GM18867 (cell line): ENCODE measurements around the gene DNAJC18.
"Not testable (repeated sequence)": the region's sequence is repeated elsewhere in the genome, so short reads cannot be mapped to it uniquely, and the experiment has no call there.

Source experiments
- ATAC-seq: cut with Tn5 transposase; IDR thresholded peaks from one replicate; pipeline ENCODE4 v1.9.1; 2021; ENCODE audit warnings: mild to moderate bottlenecking, moderate library complexity; ENCODE audit not compliant: unreplicated experiment

The DNAJC18 gene

DNA sequence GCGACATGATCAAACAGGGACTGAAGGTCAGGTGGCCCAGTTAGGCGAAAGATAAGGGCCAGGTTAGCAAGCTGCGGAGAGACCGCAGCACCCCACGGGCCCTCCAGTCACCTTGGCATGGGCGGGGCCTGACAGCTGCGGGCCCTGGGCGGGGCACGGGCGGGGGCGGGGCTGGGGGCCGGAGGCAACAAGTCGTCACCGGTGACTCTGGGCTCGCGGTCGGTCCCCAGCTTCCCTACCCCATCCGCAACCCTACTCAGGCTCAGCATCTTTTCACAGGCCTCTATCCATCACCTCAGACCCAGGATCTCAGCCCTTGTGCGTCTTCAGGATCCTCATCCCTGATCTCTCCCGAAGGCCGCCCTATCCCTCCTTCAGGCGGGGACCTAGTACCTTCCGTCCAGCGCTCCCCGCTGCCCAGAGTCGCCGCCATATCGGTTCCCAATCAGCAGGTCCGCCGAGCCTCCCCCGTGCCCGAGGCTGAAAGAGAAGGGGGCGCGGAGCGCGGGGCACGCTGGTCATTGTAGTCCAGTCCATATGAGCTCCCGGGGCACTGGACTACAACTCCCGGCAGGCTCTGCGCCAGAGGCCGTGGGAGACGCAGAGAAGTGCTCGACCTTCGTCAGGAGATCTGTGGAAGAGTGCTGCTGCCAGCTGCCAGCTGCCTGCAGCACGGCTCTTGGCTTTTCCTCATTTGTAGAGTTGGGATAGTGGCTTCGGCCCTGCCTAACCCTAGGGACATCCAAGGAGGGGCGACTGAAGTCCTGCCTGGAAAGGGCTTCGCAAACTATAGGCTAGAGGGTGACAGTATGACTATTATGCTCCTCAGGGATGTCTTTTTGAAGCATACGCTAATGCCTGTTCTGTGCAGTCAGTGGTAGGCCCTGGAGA is at the start of gene DNAJC18:
Gene DNAJC18 (minus strand): TSS at position 513 of the 891 bp plus-strand sequence. CDS start 80 bp downstream, at position 433.
- ATAC-seq, result peak; percentile 94

DNA sequence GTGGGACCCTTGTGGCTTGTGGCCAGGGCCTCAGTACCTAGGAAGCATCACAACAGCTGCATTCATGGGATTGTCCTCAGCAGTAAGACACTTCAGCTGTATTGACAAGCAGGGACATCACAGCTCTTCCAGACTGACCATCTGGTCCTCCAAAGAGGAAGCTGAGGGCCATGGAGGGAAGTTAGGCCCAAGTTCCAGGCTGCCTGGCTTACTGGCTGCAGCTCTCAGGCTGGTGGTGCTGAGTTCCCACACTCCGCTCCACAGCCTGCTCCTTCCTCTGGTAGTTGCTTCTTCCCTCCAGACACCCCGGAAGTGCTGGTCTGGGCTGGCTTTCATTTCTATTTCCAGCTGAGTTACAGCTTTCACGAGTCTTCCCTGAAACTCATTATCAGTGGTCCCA is 48.9 kb upstream of the DNAJC18 start:
- no peak for ATAC-seq

DNA sequence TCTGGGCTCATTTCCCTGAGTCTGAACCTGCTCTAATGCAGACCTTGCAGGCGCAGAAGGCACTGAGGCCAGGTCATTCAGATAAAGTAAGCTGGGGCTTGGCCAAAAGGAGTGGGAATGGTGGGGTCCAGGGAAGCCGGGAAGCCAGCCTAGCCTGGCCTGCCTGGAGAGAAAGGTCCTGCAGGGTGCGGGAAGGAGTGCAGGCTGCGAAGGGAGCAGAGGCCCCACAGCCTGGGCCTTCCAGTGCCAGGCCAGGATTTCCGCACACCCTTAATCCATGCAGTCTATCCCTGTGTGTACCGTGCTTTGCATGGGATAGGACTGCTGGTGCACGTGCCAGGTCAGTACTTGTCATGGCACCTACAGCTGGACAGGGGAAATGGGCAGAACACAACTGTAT is 46.9 kb upstream of the DNAJC18 start:
- no peak for ATAC-seq

DNA sequence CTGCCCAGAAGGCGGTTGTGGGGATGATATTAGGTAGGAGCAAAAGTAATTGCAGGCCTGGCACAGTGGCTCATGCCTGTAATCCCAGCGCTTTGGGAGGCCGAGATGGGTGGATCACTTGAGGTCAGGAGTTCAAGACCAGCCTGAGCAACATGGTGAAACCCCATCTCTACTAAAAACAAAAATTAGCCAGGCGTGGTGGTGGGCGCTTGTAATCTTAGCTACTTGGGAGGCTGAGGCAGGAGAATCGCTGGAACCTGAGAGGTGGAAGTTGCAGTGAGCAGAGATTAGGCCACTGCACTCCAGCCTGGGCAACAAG is 43.5 kb upstream of the DNAJC18 start:
- ATAC-seq, result not testable (repeated sequence)

DNA sequence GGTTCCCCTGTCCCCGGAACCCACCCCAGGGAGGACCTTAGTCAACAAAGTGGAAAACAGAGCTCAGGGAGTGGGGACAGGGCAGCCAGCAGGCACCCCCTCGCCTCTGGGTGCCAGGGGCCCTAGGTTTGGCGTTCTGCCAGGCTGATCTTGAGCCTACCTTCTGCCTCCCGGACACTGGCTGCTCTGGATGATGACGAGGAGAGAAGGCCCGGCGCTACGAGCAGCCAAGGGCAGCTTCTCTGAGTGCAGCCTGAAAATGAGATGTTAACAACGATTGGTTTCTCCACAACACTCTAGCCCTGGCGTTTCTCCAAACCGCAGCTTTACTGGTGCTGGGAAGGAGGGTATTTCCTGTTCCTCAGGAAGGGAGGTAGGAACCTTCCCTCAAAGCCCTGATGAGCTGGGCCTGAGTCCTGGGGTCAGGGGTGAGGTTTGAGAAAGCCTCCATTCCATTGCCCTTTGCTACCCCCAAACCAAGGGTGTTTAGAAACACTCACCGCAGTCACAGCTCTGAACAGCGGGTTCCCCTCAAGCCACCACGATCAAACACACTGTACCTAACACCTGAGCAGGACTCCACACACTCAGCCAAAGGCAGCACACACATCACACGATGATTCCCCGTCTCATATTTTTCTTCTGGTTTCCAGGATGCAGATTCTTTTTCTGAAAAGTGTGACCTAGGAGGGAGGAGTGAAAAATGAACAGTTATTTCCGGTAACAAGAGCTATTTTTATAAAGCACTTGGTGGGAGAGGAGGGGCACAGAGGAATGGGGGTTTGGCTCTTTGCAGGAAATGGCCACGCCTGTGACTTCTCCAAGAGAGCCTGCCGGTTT is 42.9 kb upstream of the DNAJC18 start, which contains the start of gene STING1:
Gene STING1 (minus strand): TSS at position 709 of the 840 bp plus-strand sequence. CDS start 1,054 bp downstream, outside the sequence.
- no peak for ATAC-seq

DNA sequence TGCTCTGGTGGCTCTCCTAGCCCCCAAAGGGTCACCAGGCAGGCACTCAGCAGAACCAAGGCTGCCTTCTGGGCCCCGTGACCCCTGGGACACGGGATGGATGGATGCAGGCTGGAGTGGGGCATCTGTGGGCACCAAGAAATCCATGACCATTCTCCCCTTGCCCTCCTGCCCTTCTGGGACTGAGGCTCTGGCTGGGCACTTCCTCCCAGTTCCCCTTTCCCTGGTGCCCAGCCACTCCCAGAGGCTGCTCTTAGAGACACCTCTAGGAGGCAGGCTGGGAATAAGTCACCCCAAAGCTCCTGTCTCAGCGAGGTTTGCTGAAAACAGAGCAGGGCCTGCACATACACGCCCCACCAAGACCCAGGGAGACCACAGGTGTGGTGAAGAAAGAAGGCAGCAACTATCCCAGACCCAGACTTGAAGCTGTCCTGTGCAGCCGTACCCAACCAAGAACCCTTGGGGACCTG is 42.3 kb upstream of the DNAJC18 start:
- ATAC-seq, result no peak

DNA sequence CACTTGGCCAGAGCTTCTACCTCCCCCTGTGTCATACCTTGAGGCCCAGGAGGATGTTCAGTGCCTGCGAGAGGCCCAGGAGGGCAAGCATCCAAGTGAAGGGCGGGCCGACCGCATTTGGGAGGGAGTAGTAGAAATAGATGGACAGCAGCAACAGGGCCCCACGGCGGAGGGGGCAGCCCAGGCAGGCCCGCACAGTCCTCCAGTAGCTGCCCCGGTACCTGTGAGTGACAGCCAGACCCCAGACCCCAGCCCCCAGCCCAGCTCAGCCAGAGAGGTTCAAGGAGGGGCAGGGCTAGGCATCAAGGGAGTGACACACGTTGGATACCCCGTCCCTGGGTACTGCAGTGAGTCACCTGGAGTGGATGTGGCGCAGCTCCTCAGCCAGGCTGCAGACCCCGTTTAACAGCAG is 41.8 kb upstream of the DNAJC18 start:
- no peak for ATAC-seq

DNA sequence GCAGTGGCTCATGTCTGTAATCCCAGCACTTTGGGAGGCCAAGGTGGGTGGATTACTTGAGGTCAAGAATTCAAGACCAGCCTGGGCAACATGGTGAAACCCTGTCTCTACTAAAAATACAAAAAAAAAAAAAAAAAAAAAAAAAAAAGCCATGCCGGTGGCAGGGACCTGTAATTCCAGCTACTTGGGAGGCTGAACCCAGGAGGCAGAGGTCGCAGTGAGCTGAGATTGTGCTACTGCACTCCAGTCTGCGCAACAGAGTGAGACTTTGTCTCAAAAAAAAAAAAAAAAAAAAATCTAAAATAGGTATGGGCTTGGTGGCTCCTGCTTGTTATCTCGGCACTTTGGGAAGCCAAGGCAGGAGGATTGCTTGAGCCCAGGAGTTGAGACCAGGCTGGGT is 40.4 kb upstream of the DNAJC18 start:
- ATAC-seq, result not testable (repeated sequence)

DNA sequence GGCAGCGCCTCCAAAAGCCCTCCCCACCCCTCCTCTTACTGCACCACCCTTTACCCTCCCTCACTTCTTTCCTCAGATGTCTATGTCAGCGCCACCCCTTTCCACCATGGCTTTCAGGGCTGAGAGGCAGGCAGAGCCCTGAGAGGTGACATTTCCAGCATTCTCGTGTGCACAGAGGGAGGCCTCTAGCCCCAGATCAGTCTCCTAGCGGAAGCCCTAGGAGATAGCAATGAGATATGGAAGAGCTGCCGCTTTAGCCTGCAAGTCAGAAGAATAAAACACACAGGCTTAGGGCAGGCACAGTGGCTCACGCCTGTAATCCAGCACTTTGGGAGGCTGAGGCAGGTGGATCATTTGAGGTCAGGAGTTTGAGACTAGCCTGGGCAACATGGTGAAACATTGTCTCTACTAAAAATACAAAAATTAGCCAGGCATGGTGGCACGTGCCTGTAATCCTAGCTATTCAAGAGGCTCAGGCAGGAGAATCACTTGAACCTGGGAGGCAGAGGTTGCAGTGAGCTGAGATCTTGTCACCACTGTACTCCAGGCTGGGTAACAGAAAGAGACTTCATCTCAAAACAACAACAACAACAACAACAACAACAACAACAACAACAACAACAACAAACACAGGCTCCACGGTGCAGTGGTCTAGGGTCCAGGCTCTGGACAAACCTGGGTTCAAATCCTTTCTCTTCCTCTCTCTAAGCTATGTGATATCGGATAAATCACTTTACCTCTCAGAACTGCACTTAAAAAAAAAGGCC is 39.5 kb upstream of the DNAJC18 start:
- ATAC-seq, result not testable (repeated sequence)

DNA sequence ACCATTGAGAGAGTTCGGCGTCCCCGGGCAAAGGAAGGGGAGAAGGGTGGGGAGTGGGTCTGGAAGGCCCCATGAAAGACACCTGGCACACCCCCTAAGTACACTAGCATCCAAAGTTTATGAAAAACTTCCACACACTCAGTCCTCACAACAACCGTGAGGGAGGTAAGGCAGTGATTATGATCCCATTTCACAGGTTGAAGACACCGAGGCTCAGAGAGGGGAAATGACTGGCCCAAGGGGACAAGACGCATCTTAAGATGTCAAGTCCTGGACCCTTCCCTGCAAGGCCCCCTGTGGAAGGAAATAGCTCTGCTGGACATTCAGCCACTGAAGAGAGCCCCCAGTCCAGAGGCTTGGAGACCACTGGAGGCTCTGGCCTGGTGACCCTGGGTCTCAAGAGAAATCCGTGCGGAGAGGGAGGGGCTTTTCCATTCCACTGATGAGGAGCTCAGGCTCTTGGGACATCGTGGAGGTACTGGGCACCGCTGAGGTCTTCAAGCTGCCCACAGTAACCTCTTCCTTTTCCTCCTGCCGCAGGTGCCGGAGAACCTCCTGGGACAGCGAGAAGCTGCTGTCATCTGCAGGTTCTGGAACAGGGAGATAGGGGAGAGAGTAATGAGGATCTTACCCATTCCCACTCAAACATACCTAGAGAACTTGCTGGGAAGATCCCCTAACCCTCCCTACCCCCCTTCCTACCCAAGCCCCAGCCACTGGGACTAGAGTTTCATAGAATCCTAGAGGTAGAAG is 36.7 kb upstream of the DNAJC18 start:
- no peak for ATAC-seq

DNA sequence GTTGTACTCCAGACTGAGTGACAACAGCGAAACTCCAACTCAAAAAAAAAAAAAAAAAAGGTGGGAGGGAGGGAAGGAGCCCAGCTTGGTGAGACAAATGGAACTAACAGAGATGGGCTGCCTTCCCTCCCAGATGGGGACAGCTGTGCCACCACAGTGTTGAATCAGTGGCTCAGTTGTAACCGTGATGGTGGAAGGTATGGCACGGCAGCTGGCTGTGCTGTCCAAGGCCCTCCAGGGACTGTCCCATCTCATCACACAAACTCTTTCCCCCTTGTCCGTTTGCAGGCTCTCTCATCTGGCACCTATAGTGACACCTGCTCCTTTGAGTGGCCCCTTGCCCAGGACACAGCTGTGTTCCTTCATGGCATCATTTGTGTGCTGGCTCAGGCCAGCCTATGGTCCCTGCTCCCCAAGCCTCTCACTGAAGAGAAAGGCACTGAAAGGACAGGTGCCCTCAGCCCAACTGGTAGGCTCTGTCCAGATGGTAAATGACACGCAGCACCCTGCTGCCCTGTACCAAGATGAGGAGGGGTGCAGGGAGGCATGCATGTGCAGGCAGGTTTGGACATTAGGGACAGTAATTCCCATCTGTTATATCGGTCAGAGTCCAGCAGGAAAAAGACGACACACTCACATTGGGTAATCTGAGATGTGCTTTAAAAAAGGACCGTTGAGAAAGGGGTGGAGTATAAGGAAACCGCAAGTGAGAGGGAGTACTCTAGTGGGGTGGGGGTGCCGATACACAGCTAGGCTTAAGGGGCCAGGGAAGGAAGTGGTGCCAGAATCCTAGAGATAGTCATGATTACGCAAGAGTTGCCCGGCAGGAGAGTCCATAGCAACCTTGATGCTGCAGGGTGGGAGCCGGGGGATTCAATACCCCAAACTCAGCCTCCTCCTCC is 35.8 kb upstream of the DNAJC18 start:
- ATAC-seq, result no peak

DNA sequence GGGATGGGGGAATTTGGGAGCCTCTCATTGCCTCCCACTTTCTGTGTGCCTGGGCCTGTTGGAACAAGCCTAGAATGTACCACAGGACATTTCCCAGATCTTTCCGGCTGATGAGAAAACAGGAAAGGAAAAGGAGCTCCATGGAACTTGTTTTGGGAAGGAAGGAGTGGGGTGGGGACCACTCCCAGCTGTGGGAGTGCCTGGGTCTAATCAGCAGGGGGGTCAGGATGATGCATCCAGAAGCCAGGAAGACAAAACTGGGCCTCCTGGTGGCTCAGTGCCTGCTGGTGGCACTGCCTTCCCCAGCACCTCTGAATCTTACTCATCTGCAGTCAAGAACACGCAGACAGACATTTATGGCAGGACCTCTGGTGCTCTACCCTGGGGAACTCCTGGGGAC is 34.2 kb upstream of the DNAJC18 start:
- no peak for ATAC-seq

DNA sequence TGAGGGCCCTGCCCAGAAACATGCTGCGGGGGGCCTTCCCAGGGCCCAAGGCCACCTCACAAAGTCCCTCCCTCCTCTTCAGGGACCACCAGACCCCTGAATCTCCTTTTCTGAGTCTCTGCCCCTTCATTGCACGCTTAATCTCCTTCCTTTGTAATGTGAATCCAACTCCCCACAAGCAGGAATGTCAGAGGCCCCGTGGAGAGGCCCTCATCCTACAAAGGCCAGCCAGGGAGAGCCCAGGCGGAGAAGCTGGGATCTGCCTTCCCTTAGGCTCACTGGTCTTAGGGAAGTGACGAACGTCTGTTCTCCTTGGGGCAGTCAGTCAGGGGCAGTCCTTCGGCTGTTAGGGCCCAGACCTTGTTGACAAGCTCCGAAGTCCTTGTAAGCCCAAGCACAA is 33.8 kb upstream of the DNAJC18 start:
- no peak for ATAC-seq

DNA sequence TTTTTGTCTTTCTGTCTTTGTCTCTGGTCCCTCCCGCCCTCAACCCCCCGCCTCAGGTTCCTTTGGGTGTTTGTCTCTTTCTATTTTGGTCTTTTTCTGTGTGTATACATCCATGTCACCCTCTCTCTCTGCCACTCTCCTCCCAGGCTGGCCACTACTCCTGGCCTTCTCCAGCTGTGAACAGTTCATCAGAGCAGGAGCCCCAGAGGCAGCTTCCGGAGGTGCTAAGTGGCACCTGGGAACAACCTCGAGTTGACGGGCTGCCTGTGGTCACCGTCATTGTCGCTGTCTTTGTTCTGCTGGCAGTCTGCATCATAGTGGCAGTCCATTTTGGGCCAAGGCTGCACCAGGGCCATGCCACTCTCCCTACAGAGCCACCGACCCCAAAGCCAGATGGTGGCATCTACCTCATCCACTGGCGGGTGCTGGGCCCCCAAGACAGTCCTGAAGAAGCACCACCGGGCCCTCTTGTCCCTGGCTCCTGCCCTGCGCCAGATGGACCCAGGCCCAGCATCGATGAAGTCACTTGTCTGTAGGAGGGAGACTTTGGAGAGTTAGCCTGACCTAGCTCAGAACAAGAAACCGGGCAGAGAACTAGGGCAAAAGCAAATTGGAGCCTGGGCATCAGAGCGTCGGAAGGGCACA is 33.2 kb upstream of the DNAJC18 start:
- no peak for ATAC-seq

DNA sequence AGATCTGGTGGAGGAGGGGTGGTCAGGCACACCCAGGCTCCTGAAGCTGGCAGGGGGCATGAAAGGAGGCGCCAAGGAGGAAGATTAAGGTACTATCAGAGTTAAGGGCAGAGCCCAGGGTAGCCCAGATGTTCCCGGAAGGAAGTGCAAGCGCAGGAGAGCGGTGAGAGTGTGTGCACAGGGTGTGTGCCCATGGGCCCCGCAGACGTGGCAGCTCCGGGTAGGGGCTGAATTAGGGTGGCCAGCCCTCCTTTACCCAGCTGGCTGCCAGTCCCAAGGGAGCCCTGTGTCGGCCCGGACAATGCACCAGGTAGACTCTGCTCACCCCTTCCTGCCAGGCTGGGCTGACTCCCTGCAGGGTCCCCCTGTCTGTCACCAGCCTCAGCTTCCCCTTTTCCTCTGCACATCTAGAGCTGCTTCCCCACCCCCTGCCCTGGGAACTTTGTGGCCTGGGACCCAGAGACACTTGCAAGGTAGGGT is 31.5 kb upstream of the DNAJC18 start, which contains the start of gene SMIM33:
Gene SMIM33 (plus strand): TSS at position 184 of the 480 bp plus-strand sequence. CDS start 118 bp downstream, at position 302.
- no peak for ATAC-seq

DNA sequence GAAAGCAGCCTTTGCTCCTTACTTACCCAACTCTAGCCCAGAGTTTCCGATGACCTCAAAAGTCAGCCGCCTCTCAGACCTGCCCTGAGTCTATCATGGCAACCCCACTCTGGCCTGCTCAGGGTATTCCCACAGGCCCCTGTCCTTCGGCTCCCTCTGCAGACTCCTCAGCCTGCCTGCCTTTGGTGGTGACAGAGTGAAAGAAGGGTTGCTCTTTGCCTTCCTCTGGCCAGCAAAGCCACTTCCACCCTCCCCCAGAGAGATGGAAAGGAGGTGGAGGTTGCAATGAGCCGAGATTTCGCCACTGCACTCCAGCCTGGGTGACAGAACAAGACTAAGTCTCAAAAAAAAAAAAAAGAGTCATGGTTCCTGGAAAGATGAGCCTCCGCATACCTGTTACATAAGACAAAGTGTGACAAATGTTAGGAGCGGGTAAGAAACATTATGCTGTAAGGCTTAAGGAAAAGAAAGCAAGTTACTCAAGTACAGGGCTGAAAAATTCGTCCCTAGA is 29.2 kb upstream of the DNAJC18 start:
- ATAC-seq, result no peak

DNA sequence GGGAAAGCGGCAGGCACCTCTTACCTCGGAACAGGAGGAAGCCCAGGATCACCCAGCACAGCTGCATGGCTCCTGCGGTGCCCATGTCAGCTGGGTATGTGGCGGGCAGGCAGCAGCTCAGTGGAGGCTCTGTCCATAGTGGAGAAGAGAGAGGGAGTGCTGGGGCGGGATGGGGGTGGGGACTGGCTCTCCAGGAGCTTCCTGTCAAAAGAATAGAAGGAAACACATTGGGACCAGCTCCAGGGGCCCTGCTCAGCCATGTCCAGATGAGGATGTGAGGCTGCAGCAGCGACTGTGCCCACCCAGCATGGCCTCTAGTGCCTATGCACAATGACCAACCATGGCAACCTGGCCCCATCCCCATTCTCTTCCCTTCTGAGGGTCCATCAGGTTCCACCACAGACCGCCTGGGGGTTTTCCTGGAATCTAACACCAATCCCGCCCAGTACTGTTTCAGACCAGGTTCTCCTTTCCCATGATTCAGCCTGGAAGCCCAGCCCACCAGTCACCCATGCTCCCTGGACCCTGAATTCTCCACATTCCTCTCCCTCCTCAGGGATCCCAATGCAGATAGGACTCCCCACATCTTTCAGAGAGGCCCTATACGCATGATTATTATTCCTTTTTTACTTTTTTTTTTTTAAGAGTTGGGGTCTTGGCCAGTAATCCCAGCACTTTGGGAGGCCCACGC is 23.4 kb upstream of the DNAJC18 start, which contains the start of gene ECSCR:
Gene ECSCR (minus strand): TSS at position 158 of the 691 bp plus-strand sequence. CDS start 73 bp downstream, at position 85.
- no peak for ATAC-seq
